PC-9 (cell line): Measurements from ENCODE around the gene CACNA1S. TPM values are rescaled to one million over a fixed set of nuclear protein-coding genes. Genes with fewer than 3 reads are reported as not detected.

Source experiments
- BruUV-seq: library from RNA; stranded (reverse); fragments of 400-500 nt; replicated peaks from 2 replicates; lab custom pipeline; 2021; lab: Mats Ljungman, UMichigan
- CTCF ChIA-PET: fragments of 300-600 bp; sonication (Branson Sonifier 250); formaldehyde crosslinking; loops from one replicate; lab custom pipeline; 2022; ENCODE audit warnings: antibody characterized with exemption; lab: Charles Lee
- POLR2A ChIA-PET: fragments of 300-600 bp; sonication (Branson Sonifier 250); formaldehyde crosslinking; loops from one replicate; lab custom pipeline; 2022; ENCODE audit warnings: antibody characterized with exemption; ENCODE audit not compliant: unreplicated experiment; lab: Charles Lee
- DNase-seq, 2 experiments: peaks; one replicate each; pipeline versions ENCODE4 v3.0.0 to v3.0.0-alpha.2; 2015 to 2022; ENCODE audit warnings: mixed read lengths in 1 of 2
- H2AFZ ChIP-seq: fragments of 200-600 bp; sonication (generic); 2 replicates; pipeline ENCODE4 v1.8.1; 2017; ENCODE audit warnings: antibody characterized with exemption
- H3F3A ChIP-seq: fragments of 200-600 bp; sonication (generic); 2 replicates; pipeline ENCODE4 v1.8.1; 2017; ENCODE audit warnings: antibody characterized with exemption, mild to moderate bottlenecking, low read depth; ENCODE audit not compliant: insufficient read depth
- H3K27ac ChIP-seq: fragments of 200-600 bp; sonication (generic); 2 replicates; pipeline ENCODE4 v1.6.1; 2016; ENCODE audit warnings: mixed run types
- H3K27me3 ChIP-seq: fragments of 200-600 bp; sonication (generic); 2 replicates; pipeline ENCODE4 v1.6.1; 2016; ENCODE audit warnings: low read depth, mixed run types; ENCODE audit not compliant: insufficient read depth
- H3K36me3 ChIP-seq: fragments of 200-600 bp; sonication (generic); 2 replicates; pipeline ENCODE4 v1.6.1; 2016; ENCODE audit warnings: low read depth, mixed run types
- H3K4me1 ChIP-seq: fragments of 200-600 bp; sonication (generic); replicated peaks from 2 replicates; pipeline ENCODE4 v1.6.1; 2016; ENCODE audit warnings: mixed run types; ENCODE audit not compliant: insufficient read depth
- H3K4me2 ChIP-seq: fragments of 200-600 bp; sonication (generic); 2 replicates; pipeline ENCODE4 v1.6.1; 2017; ENCODE audit warnings: mixed run types
- H3K4me3 ChIP-seq: fragments of 200-600 bp; sonication (generic); 2 replicates; pipeline ENCODE4 v1.6.1; 2016; ENCODE audit warnings: mixed run types
- H3K79me2 ChIP-seq: fragments of 200-600 bp; sonication (generic); 2 replicates; pipeline ENCODE4 v1.6.1; 2017; ENCODE audit warnings: low read depth, mixed run types
- H3K9me2 ChIP-seq: fragments of 200-600 bp; sonication (generic); 2 replicates; pipeline ENCODE4 v1.8.1; 2017; ENCODE audit warnings: mild to moderate bottlenecking; ENCODE audit not compliant: insufficient read depth
- H3K9me3 ChIP-seq: fragments of 200-600 bp; sonication (generic); 2 replicates; pipeline ENCODE4 v1.8.1; 2016; ENCODE audit warnings: low read depth; ENCODE audit not compliant: insufficient read depth
- H4K20me1 ChIP-seq: fragments of 200-600 bp; sonication (generic); 2 replicates; pipeline ENCODE4 v1.8.1; 2017; ENCODE audit not compliant: insufficient read depth
- EZH2 ChIP-seq: fragments of 200-600 bp; sonication (generic); IDR thresholded peaks from 2 replicates; pipeline ENCODE4 v1.8.0; 2017; ENCODE audit warnings: antibody characterized with exemption, low read depth
- intact Hi-C: fragments of 100-400 bp; cut with micrococcal nuclease; formaldehyde crosslinking; loops from one replicate; pipeline ENCODE4 v1.10.0; 2022; ENCODE audit not compliant: unreplicated experiment
- total RNA-seq: library from RNA; stranded (reverse); gene quantifications from 2 replicates; pipeline ENCODE4 v1.2.3, GENCODE V29; 2021
- TF ChIP-seq, protein P1 (sequence below): fragments of 200-600 bp; sonication (generic); conservative IDR thresholded peaks from 2 replicates; pipeline ENCODE4 v1.6.1; 2017; ENCODE audit warnings: mixed run types, antibody characterized with exemption, mild to moderate bottlenecking, moderate library complexity

The CACNA1S gene
- total RNA-seq, 1 experiment from 2014 or later, result not detected

DNA sequence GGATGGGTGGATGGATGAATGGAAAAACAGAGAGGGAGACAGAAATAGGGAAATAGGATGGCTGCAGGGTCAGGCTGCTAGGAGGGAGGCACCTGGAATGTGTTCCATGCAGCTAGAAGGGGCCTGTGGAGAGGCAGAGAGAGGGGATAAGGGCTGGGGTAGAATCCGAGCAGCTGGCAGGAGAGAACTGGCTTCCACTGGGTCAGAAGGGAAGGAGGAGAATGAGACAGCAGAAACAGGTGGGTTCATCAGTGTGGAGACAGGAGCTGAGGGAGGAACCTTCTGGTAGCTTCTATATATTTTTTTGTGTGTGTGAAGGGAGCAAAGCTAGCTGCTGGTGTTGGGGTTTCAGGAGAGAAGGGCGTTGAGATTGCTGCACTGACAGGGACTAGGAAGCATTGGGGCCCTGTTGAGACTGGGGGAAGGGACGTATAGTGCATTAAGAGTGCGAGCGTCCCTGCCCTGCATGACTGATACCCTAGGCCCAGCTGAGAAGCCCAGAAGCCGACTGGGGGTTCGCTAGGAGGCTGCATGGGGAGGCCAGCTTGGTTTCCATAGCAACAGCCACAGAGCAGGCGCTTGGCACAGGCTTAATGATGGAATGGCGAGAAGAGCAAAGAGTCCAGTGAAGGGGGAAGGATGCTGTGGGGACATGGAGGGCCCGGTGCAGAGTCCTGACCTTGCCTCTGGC lies 73.9 kb downstream of the CACNA1S start:
- no peak overlapping the region for H3K4me2 ChIP-seq
- peak in 1 of 2 experiments; percentile 28 for DNase-seq
- no peak overlapping the region for H3K4me3 ChIP-seq
- no peak overlapping the region for H2AFZ ChIP-seq
- H3K36me3 ChIP-seq, result no peaks in the 10 kb centered on the region
- no TSS peak for BruUV-seq
- no peaks in the 10 kb centered on the region for H4K20me1 ChIP-seq
- no peaks in the 10 kb centered on the region; the same call in 1 of the 2 replicates for H3K27me3 ChIP-seq
- TF ChIP-seq, protein P1, sequence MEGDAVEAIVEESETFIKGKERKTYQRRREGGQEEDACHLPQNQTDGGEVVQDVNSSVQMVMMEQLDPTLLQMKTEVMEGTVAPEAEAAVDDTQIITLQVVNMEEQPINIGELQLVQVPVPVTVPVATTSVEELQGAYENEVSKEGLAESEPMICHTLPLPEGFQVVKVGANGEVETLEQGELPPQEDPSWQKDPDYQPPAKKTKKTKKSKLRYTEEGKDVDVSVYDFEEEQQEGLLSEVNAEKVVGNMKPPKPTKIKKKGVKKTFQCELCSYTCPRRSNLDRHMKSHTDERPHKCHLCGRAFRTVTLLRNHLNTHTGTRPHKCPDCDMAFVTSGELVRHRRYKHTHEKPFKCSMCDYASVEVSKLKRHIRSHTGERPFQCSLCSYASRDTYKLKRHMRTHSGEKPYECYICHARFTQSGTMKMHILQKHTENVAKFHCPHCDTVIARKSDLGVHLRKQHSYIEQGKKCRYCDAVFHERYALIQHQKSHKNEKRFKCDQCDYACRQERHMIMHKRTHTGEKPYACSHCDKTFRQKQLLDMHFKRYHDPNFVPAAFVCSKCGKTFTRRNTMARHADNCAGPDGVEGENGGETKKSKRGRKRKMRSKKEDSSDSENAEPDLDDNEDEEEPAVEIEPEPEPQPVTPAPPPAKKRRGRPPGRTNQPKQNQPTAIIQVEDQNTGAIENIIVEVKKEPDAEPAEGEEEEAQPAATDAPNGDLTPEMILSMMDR, result no peak
- no peak for TF ChIP-seq EZH2
- H3K4me1 ChIP-seq, result no peaks in the 10 kb centered on the region
- ChIA-PET CTCF (interaction anchor here (0.6 kb wide), 1 partner anchor 256 kb away, joined by 3 read pairs; no protein-coding TSS in a partner anchor), POLR2A (no interaction called here)
- H3K27ac ChIP-seq, result no peak overlapping the region
- H3K79me2 ChIP-seq, result no peaks in the 10 kb centered on the region
- no peaks in the 10 kb centered on the region for H3K9me3 ChIP-seq
- H3F3A ChIP-seq, result no peaks in the 10 kb centered on the region
- H3K9me2 ChIP-seq, result no peaks in the 10 kb centered on the region
- intact Hi-C loops, result no loop called here

DNA sequence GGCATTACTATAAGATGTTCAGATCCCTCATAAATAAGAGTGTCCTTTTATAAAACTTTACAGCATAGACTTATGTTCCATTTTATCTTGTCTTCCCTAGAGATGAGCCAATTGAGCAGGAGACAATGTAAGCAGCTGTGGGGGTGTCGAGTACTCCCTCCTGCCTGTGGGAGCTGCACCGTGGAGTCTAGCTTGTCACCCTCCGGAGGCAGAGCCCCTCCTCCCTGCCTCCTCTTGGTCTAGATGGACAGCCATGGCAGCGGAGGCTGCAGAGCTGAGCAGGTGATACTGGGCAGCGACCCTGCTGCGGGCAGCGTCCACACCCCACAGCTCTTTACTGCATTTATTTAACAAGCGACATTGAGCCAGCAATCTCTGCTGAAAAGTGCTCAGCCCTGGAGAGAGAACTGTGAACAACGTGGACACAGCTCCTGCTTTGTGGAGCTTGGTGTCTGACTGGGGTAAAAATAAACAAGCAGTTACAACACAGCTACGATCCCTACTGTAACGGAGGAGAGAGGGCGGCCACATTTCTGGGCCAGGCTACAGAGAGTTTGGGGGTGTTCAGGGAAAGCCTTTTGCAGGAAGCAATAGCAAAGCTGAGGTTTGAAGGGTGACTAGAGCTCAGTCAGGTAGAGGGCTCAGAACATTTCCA lies 75.9 kb downstream of the CACNA1S start:
- no TSS peak for BruUV-seq
- no peaks in the 10 kb centered on the region; the same call in 1 of the 2 replicates for H3K27me3 ChIP-seq
- no peaks in the 10 kb centered on the region for H3K79me2 ChIP-seq
- no peak overlapping the region for H3K4me2 ChIP-seq
- no peaks in the 10 kb centered on the region for H4K20me1 ChIP-seq
- H3K4me3 ChIP-seq, result no peak overlapping the region
- H3K4me1 ChIP-seq, result no peaks in the 10 kb centered on the region
- H3K36me3 ChIP-seq, result no peaks in the 10 kb centered on the region
- ChIA-PET CTCF (no interaction called here), POLR2A (interaction anchor here (0.6 kb wide), 1 partner anchor 199 kb away, joined by 3 read pairs; no protein-coding TSS in a partner anchor)
- TF ChIP-seq, protein P1, result no peak
- no peaks in the 10 kb centered on the region for H3F3A ChIP-seq
- H3K27ac ChIP-seq, result no peak overlapping the region
- H3K9me3 ChIP-seq, result no peaks in the 10 kb centered on the region
- H3K9me2 ChIP-seq, result no peaks in the 10 kb centered on the region
- intact Hi-C loops, result no loop called here
- peak in 1 of 2 experiments; percentile 25 for DNase-seq
- no peak overlapping the region for H2AFZ ChIP-seq

DNA sequence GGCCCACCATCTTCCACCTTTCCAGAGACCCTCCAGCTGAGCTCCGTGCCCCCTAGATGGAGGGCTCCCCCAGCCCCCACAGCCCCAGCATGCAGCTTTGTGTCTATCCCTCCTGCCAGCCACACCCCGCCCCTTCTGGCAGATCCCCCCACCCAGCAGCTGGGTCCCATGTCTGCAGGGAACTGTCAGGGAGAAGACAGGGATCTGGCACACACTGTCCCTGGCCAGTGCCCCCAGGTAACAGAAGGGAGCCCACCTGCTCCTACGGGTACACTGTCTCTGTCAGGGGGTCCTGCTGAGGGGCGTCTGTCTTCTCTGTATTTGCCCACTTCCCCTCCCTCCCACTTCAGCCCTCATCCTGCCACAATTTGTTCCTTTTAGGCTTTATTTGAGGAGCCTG lies 77.6 kb downstream of the CACNA1S start:
- CTCF ChIA-PET, result no interaction called here
- no peak overlapping the region for H2AFZ ChIP-seq
- H3K36me3 ChIP-seq, result no peaks in the 10 kb centered on the region
- H3K27me3 ChIP-seq, result no peaks in the 10 kb centered on the region; the same call in 1 of the 2 replicates
- POLR2A ChIA-PET, result interaction anchor here (0.6 kb wide), 1 partner anchor 199 kb away, joined by 5 read pairs; no protein-coding TSS in a partner anchor
- peak in 1 of 2 experiments; percentile 13 for DNase-seq
- H4K20me1 ChIP-seq, result no peaks in the 10 kb centered on the region
- no TSS peak for BruUV-seq
- no peaks in the 10 kb centered on the region for H3K9me2 ChIP-seq
- no peak overlapping the region for H3K4me3 ChIP-seq
- intact Hi-C loops, result no loop called here
- no peaks in the 10 kb centered on the region for H3K4me1 ChIP-seq
- TF ChIP-seq, protein P1, result no peak
- TF ChIP-seq EZH2, result no peak
- no peaks in the 10 kb centered on the region for H3K79me2 ChIP-seq
- no peak overlapping the region for H3K27ac ChIP-seq
- H3K4me2 ChIP-seq, result no peak overlapping the region
- no peaks in the 10 kb centered on the region for H3K9me3 ChIP-seq
- no peaks in the 10 kb centered on the region for H3F3A ChIP-seq
